Upper lobe of left lung (tissue), 4 donors: ENCODE measurements around the gene ALLC.

ENCODE experiments used
- CTCF ChIP-seq, 6 experiments: fragments of 450-650 bp in 4 of 6; fragments of 200-600 bp in 2 of 6; sonication (generic) in 2 of 6; IDR thresholded peaks; one replicate each; pipeline ENCODE4 v1.5.1; 2016 to 2019; ENCODE audit warnings: antibody characterized with exemption in 6 of 6
- EP300 ChIP-seq, 4 donors: sonication (generic); formaldehyde crosslinking; IDR thresholded peaks; one replicate each; pipeline ENCODE4 v1.5.1; 2017; ENCODE audit warnings: antibody characterized with exemption in 4 of 4, control low read depth in 2 of 4
- POLR2A ChIP-seq, 4 donors: fragments of 450-650 bp; IDR thresholded peaks; one replicate each; pipeline ENCODE4 v1.5.1; 2016 to 2017; ENCODE audit warnings: antibody characterized with exemption in 4 of 4, mild to moderate bottlenecking in 2 of 4
- POLR2AphosphoS5 ChIP-seq, 2 donors: sonication (generic); formaldehyde crosslinking; IDR thresholded peaks; one replicate each; pipeline ENCODE4 v1.5.1; 2017; ENCODE audit warnings: antibody characterized with exemption in 2 of 2

- TF ChIP-seq EP300 (IDR thresholded peaks at IDR 0.05) (no peak), CTCF (IDR thresholded peaks at IDR 0.05) (no peak), POLR2AphosphoS5 (IDR thresholded peaks at IDR 0.05) (no peak), POLR2A (IDR thresholded peaks at IDR 0.05) (no peak)
Observed at GRCh38 chr2:3742743-3743508, 84.9 kb downstream of the ALLC start.
